GM12864 (cell line): ENCODE data around the gene ID2.

Source experiments
- DNase-seq: peaks from one replicate; pipeline ENCODE4 v3.0.0-alpha.2; 2011; ENCODE audit warnings: low read depth
- H3K4me3 ChIP-seq: 2 replicates; pipeline ENCODE4 v1.5.1; 2011; ENCODE audit warnings: mild to moderate bottlenecking, low read depth, low read length, control low read depth
- TF ChIP-seq, protein P1 (sequence below): IDR thresholded peaks from 2 replicates; pipeline ENCODE4 v1.5.1; 2011; ENCODE audit warnings: low read depth, mild to moderate bottlenecking, moderate library complexity, low read length, control low read depth, inconsistent platforms; ENCODE audit errors: missing control alignments

ID2 gene

DNA sequence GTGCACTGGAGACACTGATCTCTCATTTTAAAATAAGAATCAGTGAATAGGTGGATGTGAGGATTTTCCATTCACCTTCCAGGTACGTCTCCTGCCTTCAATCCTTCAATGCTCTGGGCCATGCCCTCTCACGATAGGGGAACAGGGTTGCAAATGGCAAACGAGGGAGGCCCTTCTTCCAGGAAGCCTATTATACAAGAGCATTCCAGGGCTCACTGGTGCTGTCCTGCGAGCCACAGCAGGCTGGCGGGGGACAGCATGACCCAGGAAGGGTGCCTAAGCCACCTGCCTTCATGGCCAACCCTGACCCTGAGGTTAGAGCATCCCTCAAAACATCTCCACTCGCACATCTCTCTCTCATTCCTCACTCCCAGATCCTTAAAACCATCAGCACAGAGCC lies 20.6 kb upstream of the ID2 start:
- H3K4me3 ChIP-seq: no peak overlapping the region
- DNase-seq: no peak
- TF ChIP-seq, protein P1, sequence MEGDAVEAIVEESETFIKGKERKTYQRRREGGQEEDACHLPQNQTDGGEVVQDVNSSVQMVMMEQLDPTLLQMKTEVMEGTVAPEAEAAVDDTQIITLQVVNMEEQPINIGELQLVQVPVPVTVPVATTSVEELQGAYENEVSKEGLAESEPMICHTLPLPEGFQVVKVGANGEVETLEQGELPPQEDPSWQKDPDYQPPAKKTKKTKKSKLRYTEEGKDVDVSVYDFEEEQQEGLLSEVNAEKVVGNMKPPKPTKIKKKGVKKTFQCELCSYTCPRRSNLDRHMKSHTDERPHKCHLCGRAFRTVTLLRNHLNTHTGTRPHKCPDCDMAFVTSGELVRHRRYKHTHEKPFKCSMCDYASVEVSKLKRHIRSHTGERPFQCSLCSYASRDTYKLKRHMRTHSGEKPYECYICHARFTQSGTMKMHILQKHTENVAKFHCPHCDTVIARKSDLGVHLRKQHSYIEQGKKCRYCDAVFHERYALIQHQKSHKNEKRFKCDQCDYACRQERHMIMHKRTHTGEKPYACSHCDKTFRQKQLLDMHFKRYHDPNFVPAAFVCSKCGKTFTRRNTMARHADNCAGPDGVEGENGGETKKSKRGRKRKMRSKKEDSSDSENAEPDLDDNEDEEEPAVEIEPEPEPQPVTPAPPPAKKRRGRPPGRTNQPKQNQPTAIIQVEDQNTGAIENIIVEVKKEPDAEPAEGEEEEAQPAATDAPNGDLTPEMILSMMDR: no peak

DNA sequence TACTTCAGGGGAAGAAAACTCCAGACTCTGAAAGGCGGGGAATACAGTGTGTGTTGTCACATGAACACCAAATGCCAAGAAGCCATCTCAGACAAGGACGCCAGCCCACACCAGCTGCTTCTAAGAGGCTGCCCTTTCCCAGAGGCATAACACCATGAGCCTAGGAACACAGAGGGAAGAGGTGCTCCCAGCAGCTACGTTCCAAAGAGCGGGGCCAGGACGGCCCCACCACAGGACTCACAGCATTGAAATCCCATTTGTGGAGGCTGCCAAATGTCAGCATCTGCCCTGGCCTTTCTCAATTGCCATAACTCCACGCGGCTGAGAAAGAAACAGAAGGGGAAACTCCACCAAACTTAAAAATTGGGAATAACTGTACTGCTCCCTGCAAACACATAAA lies 20.1 kb upstream of the ID2 start:
- no peak overlapping the region for H3K4me3 ChIP-seq
- no peak for DNase-seq

DNA sequence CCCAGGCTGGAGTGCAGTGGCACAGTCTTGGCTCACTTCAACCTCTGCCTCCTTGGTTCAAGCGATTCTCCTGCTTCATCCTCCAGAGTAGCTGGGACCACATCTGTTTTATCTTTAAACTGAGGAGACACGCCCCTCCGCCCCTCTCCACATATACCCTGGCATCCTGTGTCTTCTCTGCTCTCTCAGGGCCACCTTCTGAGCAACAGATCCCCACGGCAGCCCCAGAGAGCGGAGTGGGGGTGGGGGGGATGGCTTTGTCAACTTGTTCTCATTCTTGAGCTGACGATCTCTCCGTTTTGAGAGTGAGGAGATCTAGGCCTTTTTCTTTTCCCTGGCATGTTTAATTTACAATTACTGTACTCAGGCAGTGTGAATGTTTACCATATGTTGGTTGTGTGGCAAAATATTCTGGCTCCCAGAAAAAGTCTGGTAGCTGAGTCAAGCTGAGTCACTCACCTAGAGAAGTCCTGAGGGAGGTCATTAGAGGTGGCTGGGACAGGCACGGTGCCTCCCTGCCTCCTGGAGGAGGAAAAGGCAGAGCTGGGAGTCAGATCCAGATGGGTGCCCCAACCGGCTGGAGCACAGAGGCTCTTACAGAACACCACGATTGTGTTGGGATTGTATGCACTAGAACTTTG lies 19.5 kb upstream of the ID2 start:
- H3K4me3 ChIP-seq: no peak overlapping the region
- TF ChIP-seq, protein P1: no peak
- DNase-seq: no peak

More for the DNA sequence above, 20.1 kb upstream of the ID2 start:
- TF ChIP-seq, protein P1: no peak

DNA sequence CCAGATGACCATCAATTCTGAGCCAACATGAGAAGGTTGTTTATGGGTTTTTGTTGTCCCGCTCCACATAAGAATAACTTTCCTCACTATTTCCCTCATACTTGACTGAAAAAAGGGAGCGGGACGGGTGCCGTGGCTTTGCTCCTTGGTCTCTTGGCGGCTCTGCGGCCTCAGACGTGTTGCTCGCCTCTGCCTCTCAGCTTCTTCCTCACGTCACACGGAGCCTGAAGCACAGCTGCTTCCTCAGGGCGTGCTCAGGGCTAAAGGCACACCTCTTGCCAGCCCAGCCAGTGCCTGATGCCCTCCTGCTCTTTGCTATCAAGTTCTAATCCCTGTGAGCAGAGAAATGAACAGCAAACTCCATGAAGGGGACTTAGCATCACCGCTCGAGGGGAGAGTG lies 17.9 kb upstream of the ID2 start:
- DNase-seq: no peak
- H3K4me3 ChIP-seq: no peak overlapping the region
- TF ChIP-seq, protein P1: no peak

DNA sequence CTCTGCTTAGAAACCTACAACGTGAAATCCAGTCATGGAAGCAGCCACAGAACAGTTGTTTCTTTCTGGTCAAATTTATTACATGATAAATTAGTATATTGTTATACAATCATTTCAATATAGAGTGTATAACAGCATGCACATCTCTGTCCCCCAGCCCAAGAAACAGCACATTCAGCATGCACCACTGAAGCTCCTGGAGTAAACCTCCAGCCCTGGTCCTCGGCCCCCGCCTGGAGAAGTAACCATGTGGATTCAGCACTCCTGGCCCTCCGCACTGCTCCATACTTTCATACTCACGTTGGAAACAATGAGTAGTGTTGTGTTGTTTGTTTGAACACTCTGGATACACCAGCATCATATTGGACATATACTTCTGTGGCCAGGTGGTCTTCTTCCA lies 15.3 kb upstream of the ID2 start:
- TF ChIP-seq, protein P1: no peak
- H3K4me3 ChIP-seq: no peak overlapping the region
- no peak for DNase-seq

DNA sequence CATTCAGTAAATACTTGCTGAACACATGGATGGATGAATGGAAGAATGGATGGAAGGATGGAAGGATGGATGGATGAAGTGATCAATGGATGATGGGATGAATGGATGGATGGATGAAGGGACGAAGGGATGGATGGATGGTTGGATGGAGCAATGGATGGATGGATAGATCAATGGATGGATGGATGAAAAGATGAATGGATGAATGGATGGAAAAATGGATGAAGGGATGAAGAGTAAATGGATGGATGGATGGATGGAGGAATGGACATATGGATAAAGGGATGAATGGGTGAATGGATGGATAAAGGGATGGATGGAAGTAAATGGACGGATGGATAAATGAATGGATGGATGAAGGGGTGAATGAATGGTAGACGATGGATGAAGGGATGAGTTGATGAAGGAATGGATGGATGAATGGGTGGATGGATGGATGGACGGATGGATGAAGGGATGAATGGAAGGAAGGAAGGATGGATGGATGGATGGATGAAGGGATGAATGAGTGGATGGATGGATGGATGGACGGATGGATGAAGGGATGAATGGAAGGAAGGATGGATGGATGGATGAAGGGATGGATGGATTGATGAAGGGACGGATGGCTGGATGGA lies 13.9 kb upstream of the ID2 start:
- H3K4me3 ChIP-seq: no peak overlapping the region
- DNase-seq: no peak
- TF ChIP-seq, protein P1: no peak
